CD4-positive, CD25-positive, alpha-beta regulatory T cell (primary cell): ENCODE measurements around the gene RALBP1. TPM values are rescaled to one million over a fixed set of nuclear protein-coding genes. Genes with fewer than 3 reads are reported as not detected.

Experiments
- ATAC-seq, 2 donors: fragments of 150-1000 bp; cut with Tn5 transposase; one replicate each; pipeline ENCODE4 v1.10.0; 2021; ENCODE audit warnings: low read depth in 2 of 2, moderate number of reproducible peaks in 2 of 2, moderate library complexity in 1 of 2
- DNase-seq, 3 donors: peaks; one replicate each; pipeline versions ENCODE4 v3.0.0 to v3.0.0-alpha.2; 2012 to 2022; ENCODE audit warnings: mixed read lengths in 1 of 3
- H3K27ac ChIP-seq: one replicate; pipeline ENCODE4 v1.7.0; 2013; ENCODE audit warnings: mild to moderate bottlenecking, low read length; ENCODE audit not compliant: insufficient read depth, poor library complexity, severe bottlenecking
- H3K27me3 ChIP-seq: one replicate; pipeline ENCODE4 v1.7.0; 2013; ENCODE audit warnings: low read length; ENCODE audit not compliant: control insufficient read depth, insufficient read depth
- H3K36me3 ChIP-seq: one replicate; pipeline ENCODE4 v1.7.0; 2013; ENCODE audit warnings: mild to moderate bottlenecking, low read length, moderate library complexity; ENCODE audit not compliant: control insufficient read depth, insufficient read depth
- H3K4me1 ChIP-seq: 2 replicates; pipeline ENCODE4 v1.7.0; 2013; ENCODE audit warnings: mild to moderate bottlenecking, low read length; ENCODE audit not compliant: insufficient read depth, control insufficient read depth, poor library complexity, severe bottlenecking
- H3K4me3 ChIP-seq: one replicate; pipeline ENCODE4 v1.7.0; 2013; ENCODE audit warnings: low read depth, mild to moderate bottlenecking, low read length, moderate library complexity
- H3K9me3 ChIP-seq, 2 experiments: 1 replicate in 1 of 2; 2 replicates in 1 of 2; pipeline ENCODE4 v1.7.0; 2013; ENCODE audit warnings: low read length in 2 of 2, mild to moderate bottlenecking in 1 of 2, moderate library complexity in 1 of 2; ENCODE audit not compliant: control insufficient read depth in 2 of 2
- H3K27ac Mint-ChIP-seq, 3 donors: one replicate each; pipeline ENCODE4 v1.8.0; 2020 to 2022; ENCODE audit warnings: mild to moderate bottlenecking in 3 of 3, mixed read lengths in 3 of 3, moderate library complexity in 2 of 3
- H3K27me3 Mint-ChIP-seq: one replicate; pipeline ENCODE4 v1.8.0; 2022; ENCODE audit warnings: mild to moderate bottlenecking, mixed read lengths
- H3K36me3 Mint-ChIP-seq: one replicate; pipeline ENCODE4 v1.8.0; 2020; ENCODE audit warnings: mixed read lengths
- H3K4me1 Mint-ChIP-seq, 4 donors: one replicate each; pipeline ENCODE4 v1.8.0; 2020 to 2022; ENCODE audit warnings: mixed read lengths in 4 of 4, mild to moderate bottlenecking in 1 of 4
- H3K4me3 Mint-ChIP-seq, 4 donors: one replicate each; pipeline ENCODE4 v1.8.0; 2020 to 2022; ENCODE audit warnings: mild to moderate bottlenecking in 4 of 4, mixed read lengths in 4 of 4, moderate library complexity in 3 of 4
- H3K9me3 Mint-ChIP-seq, 7 donors: one replicate each; pipeline ENCODE4 v1.8.0; 2020 to 2022; ENCODE audit warnings: mixed read lengths in 7 of 7, mild to moderate bottlenecking in 3 of 7, moderate library complexity in 2 of 7
- polyA plus RNA-seq, 4 donors: library from polyadenylated mRNA; unstranded; fragments of 300-500 nt; fragmentation: Illumina TruSeq; gene quantifications; one replicate each; pipeline ENCODE4 v1.2.3, GENCODE V29; 2021
- total RNA-seq: library from RNA; stranded (reverse); gene quantifications from one replicate; pipeline ENCODE4 v1.2.3, GENCODE V29; 2022

The RALBP1 gene
- total and polyA plus RNA-seq, 5 donors from 2014 or later, result 27.0 to 42.3 (median 38.4) TPM

- Mint-ChIP-seq H3K9me3 (peaks cover 5 to 24% (median 10%) of the 10 kb centered on the region in 7 donors), H3K4me3 (peak overlapping the region in 1 of 4 donors; percentile 84), H3K27ac (no peak overlapping the region), H3K36me3 (no peaks in the 10 kb centered on the region), H3K4me1 (peaks cover 0 to 2% (median under 1%) of the 10 kb centered on the region in 4 donors), H3K27me3 (peaks cover 23% of the 10 kb centered on the region)
- Histone ChIP-seq H3K36me3 (no peaks in the 10 kb centered on the region), H3K4me1 (no peaks in the 10 kb centered on the region), H3K27ac (no peak overlapping the region), H3K9me3 (peaks cover 17 to 18% of the 10 kb centered on the region in 2 experiments), H3K27me3 (peaks cover 8% of the 10 kb centered on the region), H3K4me3 (no peak overlapping the region)
- DNase-seq (no peak), ATAC-seq (no peak)
Observed at GRCh38 chr18:9454061-9454703, 21.1 kb upstream of the RALBP1 start.

- Mint-ChIP-seq H3K27me3 (peaks cover 20% of the 10 kb centered on the region), H3K27ac (no peak overlapping the region), H3K9me3 (peaks cover 5 to 24% (median 10%) of the 10 kb centered on the region in 7 donors), H3K36me3 (no peaks in the 10 kb centered on the region), H3K4me1 (peaks cover 0 to 2% (median under 1%) of the 10 kb centered on the region in 4 donors), H3K4me3 (peak overlapping the region in 1 of 4 donors; percentile 5)
- H3K36me3 ChIP-seq, result no peaks in the 10 kb centered on the region
- H3K9me3 ChIP-seq, result peaks cover 17 to 18% of the 10 kb centered on the region in 2 experiments
- no peaks in the 10 kb centered on the region for H3K4me1 ChIP-seq
- ATAC-seq, result no peak
- H3K27me3 ChIP-seq, result peaks cover 6% of the 10 kb centered on the region
- no peak for DNase-seq
- H3K4me3 ChIP-seq, result no peak overlapping the region
- H3K27ac ChIP-seq, result no peak overlapping the region
Observed at GRCh38 chr18:9455718-9456511, 19.4 kb upstream of the RALBP1 start.

- DNase-seq (no peak), ATAC-seq (no peak)
- H3K27me3 Mint-ChIP-seq, result peaks cover 44% of the 10 kb centered on the region
- Histone ChIP-seq H3K27me3 (peaks cover 9% of the 10 kb centered on the region), H3K27ac (no peak overlapping the region), H3K4me1 (no peaks in the 10 kb centered on the region), H3K4me3 (no peak overlapping the region), H3K9me3 (peaks cover 11 to 14% of the 10 kb centered on the region in 2 experiments), H3K36me3 (no peaks in the 10 kb centered on the region)
- H3K9me3 Mint-ChIP-seq, result peaks cover 0 to 23% (median 13%) of the 10 kb centered on the region in 7 donors
- no peak overlapping the region for H3K4me3 Mint-ChIP-seq
- no peak overlapping the region for H3K27ac Mint-ChIP-seq
- H3K36me3 Mint-ChIP-seq, result no peaks in the 10 kb centered on the region
- H3K4me1 Mint-ChIP-seq, result no peaks in the 10 kb centered on the region
Observed at GRCh38 chr18:9466127-9466526, 9.2 kb upstream of the RALBP1 start.

GRCh38 chr18:9466846-9467245 lies 8.5 kb upstream of the RALBP1 start:
- Mint-ChIP-seq H3K27ac (no peak overlapping the region), H3K4me3 (no peak overlapping the region), H3K27me3 (peaks cover 37% of the 10 kb centered on the region), H3K36me3 (no peaks in the 10 kb centered on the region), H3K9me3 (peaks cover 0 to 23% (median 13%) of the 10 kb centered on the region in 7 donors), H3K4me1 (no peaks in the 10 kb centered on the region)
- no peaks in the 10 kb centered on the region for H3K36me3 ChIP-seq
- no peaks in the 10 kb centered on the region for H3K4me1 ChIP-seq
- ATAC-seq, result no peak
- no peak overlapping the region for H3K4me3 ChIP-seq
- H3K27ac ChIP-seq, result no peak overlapping the region
- no peak for DNase-seq
- peaks cover 9% of the 10 kb centered on the region for H3K27me3 ChIP-seq
- peaks cover 11 to 14% of the 10 kb centered on the region in 2 experiments for H3K9me3 ChIP-seq

- no peak overlapping the region for H3K4me3 ChIP-seq
- no peak overlapping the region for H3K27ac ChIP-seq
- Mint-ChIP-seq H3K27ac (no peak overlapping the region), H3K4me3 (no peak overlapping the region), H3K9me3 (peaks cover 0 to 23% (median 13%) of the 10 kb centered on the region in 7 donors), H3K27me3 (peaks cover 31% of the 10 kb centered on the region), H3K36me3 (no peaks in the 10 kb centered on the region), H3K4me1 (peaks cover 0 to under 1% (median 0%) of the 10 kb centered on the region in 4 donors)
- DNase-seq (no peak), ATAC-seq (no peak)
- H3K27me3 ChIP-seq, result peaks cover 17% of the 10 kb centered on the region
- H3K36me3 ChIP-seq, result no peaks in the 10 kb centered on the region
- H3K9me3 ChIP-seq, result peaks cover 11 to 14% of the 10 kb centered on the region in 2 experiments
- no peaks in the 10 kb centered on the region for H3K4me1 ChIP-seq
Observed at GRCh38 chr18:9468998-9469397, 6.3 kb upstream of the RALBP1 start.

GRCh38 chr18:9469685-9470084 lies 5.6 kb upstream of the RALBP1 start:
- Mint-ChIP-seq H3K27me3 (peaks cover 26% of the 10 kb centered on the region), H3K4me3 (no peak overlapping the region), H3K36me3 (no peaks in the 10 kb centered on the region), H3K4me1 (peaks cover 0 to 7% (median under 1%) of the 10 kb centered on the region in 4 donors), H3K27ac (no peak overlapping the region), H3K9me3 (peaks cover 0 to 23% (median 13%) of the 10 kb centered on the region in 7 donors)
- Histone ChIP-seq H3K4me1 (peaks cover 6% of the 10 kb centered on the region), H3K27ac (no peak overlapping the region), H3K27me3 (peaks cover 17% of the 10 kb centered on the region), H3K36me3 (no peaks in the 10 kb centered on the region), H3K9me3 (peaks cover 11 to 14% of the 10 kb centered on the region in 2 experiments), H3K4me3 (no peak overlapping the region)
- no peak for DNase-seq
- no peak for ATAC-seq

- ATAC-seq, result no peak
- Mint-ChIP-seq H3K27ac (peak overlapping the region; percentile 83 to 98 (median 95)), H3K27me3 (peaks cover 16% of the 10 kb centered on the region), H3K9me3 (peaks cover 0 to 8% (median 2%) of the 10 kb centered on the region in 7 donors), H3K36me3 (peaks cover under 1% of the 10 kb centered on the region), H3K4me1 (peaks cover 15 to 36% (median 23%) of the 10 kb centered on the region in 4 donors), H3K4me3 (peak overlapping the region; percentile 97 to 99 (median 98))
- Histone ChIP-seq H3K27ac (peak overlapping the region; percentile 76), H3K27me3 (peaks cover 15% of the 10 kb centered on the region), H3K36me3 (peaks cover 4% of the 10 kb centered on the region), H3K4me3 (peak overlapping the region; percentile 75), H3K9me3 (no peaks in the 10 kb centered on the region), H3K4me1 (peaks cover 24% of the 10 kb centered on the region)
- DNase-seq, result no peak
Observed at GRCh38 chr18:9474108-9474982, 968 bp upstream of the RALBP1 start.
